Measurements from ENCODE around the gene INKA2. TPM values are rescaled to one million over a fixed set of nuclear protein-coding genes. Genes with fewer than 3 reads are reported as not detected.
A peak's percentile ranks its signal among the peaks of the same experiment; 100 is the strongest.

The INKA2 gene
- total RNA-seq: 0.07 and 0.58 TPM in 2 replicates

DNA sequence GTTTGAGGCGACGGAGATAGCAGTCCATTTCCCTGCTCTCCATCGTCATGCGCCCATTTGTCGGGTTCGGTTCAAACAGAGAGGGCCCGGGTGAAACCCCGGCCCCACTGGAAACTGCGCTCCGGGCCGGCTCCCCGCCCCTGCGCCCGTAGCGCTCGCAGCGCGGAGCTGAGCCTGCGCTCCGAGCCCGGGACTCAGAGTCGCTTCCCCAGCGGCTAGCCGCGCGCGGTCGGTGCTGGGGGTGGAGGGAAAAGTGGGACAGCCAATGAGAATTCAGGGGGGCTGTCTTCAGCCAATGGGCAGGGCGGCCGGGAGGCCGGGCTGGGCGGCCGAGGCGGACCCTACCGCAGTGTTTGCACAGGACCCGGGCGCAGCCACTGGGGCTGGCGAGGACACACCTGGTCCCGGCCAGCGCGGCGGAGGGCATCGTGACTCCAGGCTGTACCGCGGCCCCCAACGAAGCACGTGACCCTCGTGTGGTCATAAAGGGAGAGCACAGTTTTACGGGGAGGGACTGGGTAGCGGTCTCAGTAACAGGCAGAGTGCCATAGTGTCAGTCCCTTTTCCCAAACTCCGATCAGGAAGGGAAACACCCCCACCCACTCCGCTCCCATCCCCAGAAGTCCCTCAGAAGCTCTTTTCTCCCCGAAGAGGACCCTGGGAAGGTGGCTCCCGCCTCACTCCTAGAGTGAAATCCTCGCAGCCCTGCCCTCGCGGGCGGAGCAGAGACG is at the start of gene INKA2:
Gene INKA2 (minus strand): TSS at position 202 of the 731 bp plus-strand sequence. CDS start 153 bp downstream, at position 49.
- no peak for DNase-seq (ENCODE audit: low read depth)
- peak within 1 kb of the TSS; percentile 62 for H3K4me3 ChIP-seq (ENCODE audit: low read depth, low read length)
- TF ChIP-seq, protein P1, sequence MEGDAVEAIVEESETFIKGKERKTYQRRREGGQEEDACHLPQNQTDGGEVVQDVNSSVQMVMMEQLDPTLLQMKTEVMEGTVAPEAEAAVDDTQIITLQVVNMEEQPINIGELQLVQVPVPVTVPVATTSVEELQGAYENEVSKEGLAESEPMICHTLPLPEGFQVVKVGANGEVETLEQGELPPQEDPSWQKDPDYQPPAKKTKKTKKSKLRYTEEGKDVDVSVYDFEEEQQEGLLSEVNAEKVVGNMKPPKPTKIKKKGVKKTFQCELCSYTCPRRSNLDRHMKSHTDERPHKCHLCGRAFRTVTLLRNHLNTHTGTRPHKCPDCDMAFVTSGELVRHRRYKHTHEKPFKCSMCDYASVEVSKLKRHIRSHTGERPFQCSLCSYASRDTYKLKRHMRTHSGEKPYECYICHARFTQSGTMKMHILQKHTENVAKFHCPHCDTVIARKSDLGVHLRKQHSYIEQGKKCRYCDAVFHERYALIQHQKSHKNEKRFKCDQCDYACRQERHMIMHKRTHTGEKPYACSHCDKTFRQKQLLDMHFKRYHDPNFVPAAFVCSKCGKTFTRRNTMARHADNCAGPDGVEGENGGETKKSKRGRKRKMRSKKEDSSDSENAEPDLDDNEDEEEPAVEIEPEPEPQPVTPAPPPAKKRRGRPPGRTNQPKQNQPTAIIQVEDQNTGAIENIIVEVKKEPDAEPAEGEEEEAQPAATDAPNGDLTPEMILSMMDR (conservative IDR thresholded peaks at IDR 0.05; ENCODE audit: low read depth, low read length): no peak

DNA sequence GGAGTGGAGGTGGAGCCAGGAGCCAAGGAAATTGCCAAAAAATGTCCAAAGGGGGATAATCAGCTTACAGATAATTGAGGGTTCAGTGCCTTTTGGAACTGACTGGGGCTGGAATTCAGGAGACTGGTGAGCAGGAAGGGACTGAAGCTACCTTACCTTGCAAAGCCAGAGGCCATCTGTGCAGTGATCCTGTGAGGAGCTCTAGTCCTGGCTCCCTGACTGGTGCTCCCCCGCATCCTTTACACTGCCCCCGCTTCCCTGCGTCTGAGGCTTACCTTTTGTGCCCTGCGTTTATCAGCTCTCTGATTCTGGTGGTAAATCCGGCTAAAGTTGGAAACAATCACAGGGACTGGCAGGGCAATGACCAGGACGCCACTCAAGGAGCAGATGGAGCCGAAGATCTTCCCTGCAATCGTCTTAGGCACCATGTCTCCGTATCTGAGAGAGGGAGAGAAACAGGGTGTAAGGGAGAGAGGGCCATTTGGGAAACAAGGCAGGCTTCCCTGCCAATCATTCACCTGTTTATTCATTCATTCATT is 47.5 kb upstream of the INKA2 start:
- H3K4me3 ChIP-seq (ENCODE audit: low read depth, low read length): no peak overlapping the region
- no peak for DNase-seq (ENCODE audit: low read depth)
- TF ChIP-seq, protein P1 (conservative IDR thresholded peaks at IDR 0.05; ENCODE audit: low read depth, low read length): no peak

DNA sequence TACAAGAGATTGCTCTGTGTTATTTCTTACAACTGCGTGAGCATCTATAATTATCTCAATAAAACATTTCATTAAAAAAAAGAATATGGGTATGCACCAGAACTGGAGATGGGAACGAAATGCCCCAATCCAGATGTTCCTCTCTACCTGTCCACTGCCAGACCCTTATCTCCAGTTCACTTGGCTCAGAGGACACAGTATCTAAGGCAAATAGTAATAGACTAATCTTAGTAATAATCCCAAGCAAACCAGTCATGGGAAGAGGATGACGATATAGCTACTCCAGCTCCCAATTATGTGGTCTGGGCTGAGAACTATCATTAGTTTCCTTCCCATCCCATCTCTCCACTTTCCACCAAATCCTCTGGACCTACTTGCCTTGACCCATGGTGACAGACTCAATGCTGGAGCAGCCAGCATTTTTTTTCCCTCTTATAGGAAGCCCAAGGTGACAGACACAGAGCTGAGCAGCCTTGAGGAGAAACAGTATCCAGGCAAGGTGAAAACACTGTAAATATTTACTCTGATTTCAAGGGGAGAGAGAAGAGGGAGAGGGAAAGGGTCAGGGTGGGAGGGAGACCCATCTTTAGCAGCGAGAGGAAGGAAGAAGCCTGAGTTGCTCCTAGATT is 45.2 kb upstream of the INKA2 start:
- no peak for DNase-seq (ENCODE audit: low read depth)
- TF ChIP-seq, protein P1 (conservative IDR thresholded peaks at IDR 0.05; ENCODE audit: low read depth, low read length): no peak
- H3K4me3 ChIP-seq (ENCODE audit: low read depth, low read length): no peak overlapping the region

DNA sequence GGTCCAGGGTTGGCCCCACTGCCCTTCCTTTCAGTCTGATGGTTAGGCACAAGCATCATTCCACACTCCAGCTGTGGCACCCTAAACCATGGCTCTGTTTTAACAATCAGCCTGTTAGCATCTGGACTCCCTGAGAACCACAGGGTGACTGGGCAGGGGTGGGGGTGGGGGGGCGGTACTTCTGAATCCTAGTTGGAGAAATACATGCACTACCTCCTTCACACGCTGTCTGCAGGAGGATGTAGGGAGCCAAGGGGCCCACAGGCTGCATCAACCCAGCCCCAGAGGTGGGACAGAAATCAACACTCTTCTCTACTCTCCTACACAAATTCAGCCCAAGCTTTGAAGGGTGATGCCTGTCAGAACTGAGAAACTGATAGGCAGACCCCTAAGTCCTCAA is 40.4 kb upstream of the INKA2 start:
- DNase-seq (ENCODE audit: low read depth): no peak
- TF ChIP-seq, protein P1 (conservative IDR thresholded peaks at IDR 0.05; ENCODE audit: low read depth, low read length): no peak
- H3K4me3 ChIP-seq (ENCODE audit: low read depth, low read length): no peak overlapping the region

DNA sequence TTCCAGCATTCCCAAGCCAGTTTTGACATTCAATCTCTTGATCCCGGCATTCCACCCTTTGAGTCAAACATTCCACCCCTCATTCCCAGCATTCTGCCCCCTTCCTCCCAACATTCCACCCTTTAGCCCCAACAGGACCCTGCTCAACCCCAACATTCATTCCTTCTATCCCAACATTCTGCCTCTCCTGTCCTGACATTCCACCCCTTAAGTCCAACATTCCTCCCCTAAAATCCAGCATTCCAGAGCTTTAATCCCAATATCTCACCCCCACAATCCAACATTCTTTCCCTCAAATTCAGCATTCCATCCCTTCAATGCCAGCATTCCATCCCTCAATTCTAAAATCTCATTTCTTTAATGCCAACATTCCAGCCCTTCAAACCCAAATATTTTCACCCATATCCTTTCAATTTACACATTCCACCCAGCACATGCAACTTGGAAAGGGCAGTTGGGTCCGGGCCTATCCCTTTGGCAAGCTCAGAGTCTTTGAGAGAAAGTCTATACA is 39.4 kb upstream of the INKA2 start:
- no peak overlapping the region for H3K4me3 ChIP-seq (ENCODE audit: low read depth, low read length)
- DNase-seq (ENCODE audit: low read depth): no peak
- TF ChIP-seq, protein P1 (conservative IDR thresholded peaks at IDR 0.05; ENCODE audit: low read depth, low read length): no peak

DNA sequence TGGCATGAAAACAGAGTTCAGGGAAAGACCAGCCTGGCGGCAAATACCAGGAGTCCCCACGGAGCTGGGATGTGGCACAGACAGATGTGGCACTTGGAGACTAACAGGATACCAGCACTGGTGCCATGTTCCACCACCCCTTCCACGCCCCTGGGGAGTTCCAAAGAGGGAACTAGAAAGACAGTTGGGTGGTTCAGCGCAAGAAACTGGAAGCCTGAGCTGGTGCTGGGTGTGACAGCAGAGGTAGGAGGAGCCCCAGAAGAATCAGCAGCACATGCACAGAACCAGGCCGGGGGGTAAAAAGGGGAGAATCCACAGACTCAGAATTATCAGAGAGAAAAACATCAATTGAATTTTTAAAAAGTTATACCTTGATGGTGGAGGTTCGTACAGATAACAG is 38.9 kb upstream of the INKA2 start:
- TF ChIP-seq, protein P1 (conservative IDR thresholded peaks at IDR 0.05; ENCODE audit: low read depth, low read length): no peak
- DNase-seq (ENCODE audit: low read depth): no peak
- H3K4me3 ChIP-seq (ENCODE audit: low read depth, low read length): no peak overlapping the region

All from epithelial cell of proximal tubule (primary cell).